Adipocyte (in vitro differentiated cells): Measurements from ENCODE around the gene CTNNAL1.
"Not testable (repeated sequence)": the region's sequence is repeated elsewhere in the genome, so short reads cannot be mapped to it uniquely, and the experiment has no call there.

Experiments
- DNase-seq: peaks from one replicate; pipeline ENCODE4 v3.0.0-alpha.2; 2015; ENCODE audit warnings: low read depth
- H3K27me3 ChIP-seq: replicated peaks from 2 replicates; pipeline ENCODE4 v1.7.0; 2013; ENCODE audit warnings: mild to moderate bottlenecking, low read length, moderate library complexity; ENCODE audit not compliant: control insufficient read depth, insufficient read depth
- H3K36me3 ChIP-seq: 2 replicates; pipeline ENCODE4 v1.7.0; 2013; ENCODE audit warnings: low read length, mild to moderate bottlenecking, moderate library complexity; ENCODE audit not compliant: control insufficient read depth, insufficient read depth, severe bottlenecking
- H3K4me1 ChIP-seq: 2 replicates; pipeline ENCODE4 v1.7.0; 2013; ENCODE audit warnings: mild to moderate bottlenecking, low read length, moderate library complexity; ENCODE audit not compliant: control insufficient read depth, insufficient read depth
- H3K4me3 ChIP-seq: 2 replicates; pipeline ENCODE4 v1.7.0; 2013; ENCODE audit warnings: mild to moderate bottlenecking, low read length, moderate library complexity
- H3K9ac ChIP-seq: 2 replicates; pipeline ENCODE4 v1.7.0; 2013; ENCODE audit warnings: mild to moderate bottlenecking, low read length, moderate library complexity
- H3K9me3 ChIP-seq: 2 replicates; pipeline ENCODE4 v1.7.0; 2013; ENCODE audit warnings: mild to moderate bottlenecking, low read length, moderate library complexity; ENCODE audit not compliant: control insufficient read depth

The CTNNAL1 gene

GRCh38 chr9:108924466-108924865 lies 88.8 kb downstream of the CTNNAL1 start:
- Histone ChIP-seq H3K36me3 (peaks cover 78% of the 10 kb centered on the region), H3K27me3 (no peaks in the 10 kb centered on the region), H3K4me1 (no peaks in the 10 kb centered on the region), H3K9me3 (no peaks in the 10 kb centered on the region), H3K4me3 (no peak overlapping the region), H3K9ac (no peak overlapping the region)
- DNase-seq, result no peak

- H3K4me1 ChIP-seq, result no peaks in the 10 kb centered on the region
- H3K36me3 ChIP-seq, result peaks cover 83% of the 10 kb centered on the region
- H3K27me3 ChIP-seq, result no peaks in the 10 kb centered on the region
- no peak for DNase-seq
- H3K9me3 ChIP-seq, result no peaks in the 10 kb centered on the region
- no peak overlapping the region for H3K4me3 ChIP-seq
- H3K9ac ChIP-seq, result no peak overlapping the region
Observed at GRCh38 chr9:108921200-108921599, 92.1 kb downstream of the CTNNAL1 start.

GRCh38 chr9:108920401-108920800 lies 92.9 kb downstream of the CTNNAL1 start:
- H3K9me3 ChIP-seq, DNase-seq, H3K9ac ChIP-seq, H3K27me3 ChIP-seq, H3K4me3 ChIP-seq, H3K4me1 ChIP-seq: not testable (repeated sequence)
- peaks cover 83% of the 10 kb centered on the region for H3K36me3 ChIP-seq

GRCh38 chr9:108919517-108919916 lies 93.8 kb downstream of the CTNNAL1 start:
- DNase-seq, result no peak
- peaks cover 82% of the 10 kb centered on the region for H3K36me3 ChIP-seq
- no peaks in the 10 kb centered on the region for H3K4me1 ChIP-seq
- H3K9me3 ChIP-seq, result no peaks in the 10 kb centered on the region
- no peaks in the 10 kb centered on the region for H3K27me3 ChIP-seq
- H3K9ac ChIP-seq, result no peak overlapping the region
- no peak overlapping the region for H3K4me3 ChIP-seq

- Histone ChIP-seq H3K9me3 (no peaks in the 10 kb centered on the region), H3K9ac (no peak overlapping the region), H3K36me3 (peaks cover 83% of the 10 kb centered on the region), H3K27me3 (no peaks in the 10 kb centered on the region), H3K4me3 (no peak overlapping the region), H3K4me1 (no peaks in the 10 kb centered on the region)
- no peak for DNase-seq
Observed at GRCh38 chr9:108913391-108913790, 99.9 kb downstream of the CTNNAL1 start.

GRCh38 chr9:108911820-108912219 lies 101.5 kb downstream of the CTNNAL1 start:
- Histone ChIP-seq H3K9ac (no peak overlapping the region), H3K9me3 (no peaks in the 10 kb centered on the region), H3K4me1 (no peaks in the 10 kb centered on the region), H3K27me3 (no peaks in the 10 kb centered on the region), H3K36me3 (peaks cover 86% of the 10 kb centered on the region), H3K4me3 (no peak overlapping the region)
- no peak for DNase-seq

GRCh38 chr9:108910914-108911313 lies 102.4 kb downstream of the CTNNAL1 start:
- no peaks in the 10 kb centered on the region for H3K4me1 ChIP-seq

GRCh38 chr9:108910402-108910801 lies 102.9 kb downstream of the CTNNAL1 start:
- DNase-seq, result no peak
- Histone ChIP-seq H3K4me1 (no peaks in the 10 kb centered on the region), H3K9ac (no peak overlapping the region), H3K4me3 (no peak overlapping the region), H3K27me3 (no peaks in the 10 kb centered on the region), H3K36me3 (peaks cover 86% of the 10 kb centered on the region), H3K9me3 (no peaks in the 10 kb centered on the region)

More at GRCh38 chr9:108910914-108911313, 102.4 kb downstream of the CTNNAL1 start:
- H3K36me3 ChIP-seq, result peaks cover 86% of the 10 kb centered on the region
- no peaks in the 10 kb centered on the region for H3K27me3 ChIP-seq
- H3K4me3 ChIP-seq, result no peak overlapping the region
- H3K9ac ChIP-seq, result no peak overlapping the region
- DNase-seq, result no peak
- H3K9me3 ChIP-seq, result no peaks in the 10 kb centered on the region

GRCh38 chr9:108905494-108905893 lies 107.8 kb downstream of the CTNNAL1 start:
- no peak overlapping the region for H3K9ac ChIP-seq
- H3K4me1 ChIP-seq, result no peaks in the 10 kb centered on the region
- H3K9me3 ChIP-seq, result no peaks in the 10 kb centered on the region
- no peak for DNase-seq
- H3K4me3 ChIP-seq, result no peak overlapping the region
- peaks cover 95% of the 10 kb centered on the region for H3K36me3 ChIP-seq
- H3K27me3 ChIP-seq, result no peaks in the 10 kb centered on the region

- H3K4me1 ChIP-seq, result no peaks in the 10 kb centered on the region
- no peak overlapping the region for H3K4me3 ChIP-seq
- H3K9me3 ChIP-seq, result no peaks in the 10 kb centered on the region
- no peak overlapping the region for H3K9ac ChIP-seq
- H3K36me3 ChIP-seq, result peaks cover 96% of the 10 kb centered on the region
- H3K27me3 ChIP-seq, result no peaks in the 10 kb centered on the region
- no peak for DNase-seq
Observed at GRCh38 chr9:108904161-108904560, 109.1 kb downstream of the CTNNAL1 start.

- H3K9ac ChIP-seq, result no peak overlapping the region
- DNase-seq, result no peak
- no peaks in the 10 kb centered on the region for H3K4me1 ChIP-seq
- H3K36me3 ChIP-seq, result peaks cover 95% of the 10 kb centered on the region
- no peak overlapping the region for H3K4me3 ChIP-seq
- H3K27me3 ChIP-seq, result no peaks in the 10 kb centered on the region
- H3K9me3 ChIP-seq, result no peaks in the 10 kb centered on the region
Observed at GRCh38 chr9:108903420-108904103, 109.7 kb downstream of the CTNNAL1 start.

- no peak for DNase-seq
- Histone ChIP-seq H3K4me1 (no peaks in the 10 kb centered on the region), H3K27me3 (no peaks in the 10 kb centered on the region), H3K9me3 (no peaks in the 10 kb centered on the region), H3K4me3 (no peak overlapping the region), H3K9ac (no peak overlapping the region), H3K36me3 (peaks cover 94% of the 10 kb centered on the region)
Observed at GRCh38 chr9:108900176-108900575, 113.1 kb downstream of the CTNNAL1 start.
